GM18868 (cell line): Measurements from ENCODE around the gene VTA1.
"Not testable (repeated sequence)": the region's sequence is repeated elsewhere in the genome, so short reads cannot be mapped to it uniquely, and the experiment has no call there.

ENCODE experiments used
- ATAC-seq: cut with Tn5 transposase; IDR thresholded peaks from one replicate; pipeline ENCODE4 v1.9.1; 2021; ENCODE audit warnings: mild to moderate bottlenecking, moderate library complexity; ENCODE audit not compliant: unreplicated experiment

Gene VTA1

DNA sequence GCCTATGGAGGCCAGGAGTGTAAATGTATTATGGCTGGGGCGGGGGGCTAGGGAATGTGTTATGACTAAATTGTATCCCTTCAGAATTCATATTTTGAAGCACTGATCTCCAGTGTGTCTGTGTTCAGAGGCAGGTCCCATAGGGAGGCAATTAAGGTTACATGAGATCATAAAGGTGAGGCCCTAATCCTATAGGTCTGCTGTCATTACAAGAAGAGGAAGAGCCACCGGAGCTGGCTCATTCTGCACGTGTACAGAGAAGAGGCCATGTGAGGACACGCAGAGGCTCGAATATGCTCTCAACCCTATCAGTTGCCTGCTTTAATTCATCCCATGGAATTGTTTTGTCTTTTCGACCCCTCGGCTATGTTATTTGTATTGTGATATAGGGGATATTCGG is 76.9 kb downstream of the VTA1 start:
- ATAC-seq = no peak

DNA sequence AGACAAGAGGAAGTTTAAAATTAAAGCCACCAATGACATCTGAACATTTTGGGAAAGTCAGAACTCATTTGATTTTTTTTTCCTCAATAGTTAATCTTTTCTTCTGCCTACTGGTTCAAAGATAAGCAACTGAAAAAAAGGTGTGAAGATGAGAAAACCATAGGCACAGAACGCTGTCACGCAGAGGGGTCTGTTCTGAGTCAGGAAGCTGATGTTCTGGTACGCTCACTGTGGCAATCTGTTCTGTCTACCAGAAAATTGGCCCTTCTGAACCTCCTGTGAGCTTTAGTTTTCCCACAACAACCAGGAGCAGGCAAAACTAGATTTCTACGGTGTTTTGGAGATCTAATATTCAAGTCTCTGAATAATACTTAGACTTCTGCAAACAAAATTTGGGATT is 78.1 kb downstream of the VTA1 start:
- no peak for ATAC-seq

DNA sequence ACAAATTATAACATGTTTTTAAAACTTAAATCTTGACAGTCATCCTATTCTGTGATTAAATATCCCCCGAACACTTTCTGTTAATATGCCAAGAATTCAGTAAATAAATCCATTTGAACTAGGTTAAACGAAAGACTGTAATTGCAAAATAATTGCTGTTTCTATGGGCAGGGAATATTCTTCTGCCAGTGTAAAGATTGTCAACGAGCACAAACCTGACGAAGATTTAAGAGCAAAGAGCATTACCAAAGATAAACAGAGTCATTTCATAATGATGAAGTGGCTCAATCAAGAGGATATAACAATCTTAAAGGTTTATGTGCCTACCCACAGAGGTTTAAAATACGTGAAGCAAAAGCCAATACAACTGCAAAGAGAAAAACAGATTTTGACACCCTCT is 78.5 kb downstream of the VTA1 start:
- ATAC-seq = no peak

DNA sequence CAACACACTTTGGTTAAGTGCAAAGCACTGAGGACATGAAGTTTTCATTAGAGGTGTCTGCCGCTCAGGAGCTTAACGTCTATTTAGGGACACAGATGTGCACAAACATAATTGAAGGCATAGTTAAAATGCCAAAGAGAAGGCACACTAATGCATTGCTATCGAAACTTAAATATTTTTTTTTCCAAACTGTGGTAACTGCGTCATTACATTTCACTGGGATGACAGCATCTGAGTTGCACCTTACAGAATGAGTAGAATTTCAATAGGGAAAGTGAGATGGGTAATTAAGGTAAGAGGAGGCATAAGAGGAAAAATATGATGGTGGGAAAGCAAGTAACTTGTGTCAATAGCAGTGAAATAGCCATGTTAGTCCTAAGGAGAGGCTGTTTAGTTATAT is 79.7 kb downstream of the VTA1 start:
- no peak for ATAC-seq

DNA sequence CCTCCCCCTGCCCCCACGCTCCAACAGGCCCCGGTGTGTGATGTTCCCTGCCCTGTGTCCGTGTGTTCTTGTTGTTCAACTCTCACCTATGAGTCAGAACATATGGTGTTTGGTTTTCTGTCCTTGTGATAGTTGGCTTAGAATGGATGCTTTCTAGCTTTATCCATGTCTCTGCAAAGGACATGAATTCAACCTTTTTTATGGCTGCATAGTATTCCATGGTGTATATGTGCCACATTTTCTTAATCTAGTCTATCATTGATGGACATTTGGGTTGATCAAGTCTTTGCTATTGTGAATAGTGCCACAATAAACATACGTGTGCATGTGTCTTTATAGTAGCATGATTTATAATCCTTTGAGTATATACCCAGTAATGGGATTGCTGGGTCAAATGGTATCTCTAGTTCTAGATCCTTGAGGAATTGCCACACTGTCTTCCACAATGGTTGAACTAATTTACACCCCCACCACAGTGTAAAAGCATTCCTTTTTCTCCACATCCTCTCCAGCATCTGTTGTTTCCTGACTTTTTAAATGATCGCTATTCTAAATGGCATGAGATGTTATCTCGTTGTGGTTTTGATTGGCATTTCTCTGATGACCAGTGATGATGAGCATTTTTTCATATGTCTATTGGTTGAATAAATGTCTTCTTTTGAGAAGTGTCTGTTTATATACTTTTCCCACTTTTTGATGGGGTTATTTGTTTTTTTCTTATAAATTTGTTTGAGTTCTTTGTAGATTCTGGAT is 82.6 kb downstream of the VTA1 start:
- ATAC-seq = not testable (repeated sequence)

DNA sequence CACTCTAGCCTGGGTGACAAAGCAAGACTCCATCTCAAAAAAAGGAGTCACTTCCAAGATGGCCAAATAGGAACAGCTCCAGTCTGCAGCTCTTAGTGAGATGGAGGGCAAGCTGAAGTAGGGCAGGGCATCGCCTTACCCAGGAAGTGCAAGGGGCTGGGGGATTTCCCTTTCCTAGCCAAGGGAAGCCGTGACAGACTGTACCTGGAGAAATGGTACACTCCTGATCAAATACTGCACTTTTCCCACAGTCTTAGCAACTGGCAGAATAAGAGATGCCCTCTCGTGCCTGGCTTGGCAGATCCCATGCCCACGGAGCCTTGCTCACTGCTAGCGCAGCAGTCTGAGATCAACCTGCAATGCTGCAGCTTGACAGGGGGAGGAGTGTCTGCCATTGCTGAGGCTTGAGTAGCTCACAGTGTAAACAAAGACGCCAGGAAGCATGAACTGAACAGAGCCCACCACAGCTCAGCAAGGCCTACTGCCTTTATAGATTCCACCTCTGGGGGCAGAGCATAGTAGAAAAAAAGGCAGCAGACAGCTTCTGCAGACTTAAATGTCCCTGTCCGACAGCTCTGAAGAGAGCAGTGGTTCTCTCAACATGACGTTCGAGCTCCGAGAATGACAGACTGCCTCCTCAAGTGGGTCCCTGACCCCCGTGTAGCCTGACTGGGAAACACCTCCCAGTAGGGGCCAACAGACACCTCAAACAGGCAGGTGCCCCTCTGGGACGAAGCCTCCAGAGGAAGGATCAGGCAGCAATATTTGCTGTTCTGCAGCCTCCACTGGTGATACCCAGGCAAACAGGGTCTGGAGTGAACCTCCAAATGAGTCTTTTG is 85.4 kb downstream of the VTA1 start:
- peak; percentile 88 for ATAC-seq

DNA sequence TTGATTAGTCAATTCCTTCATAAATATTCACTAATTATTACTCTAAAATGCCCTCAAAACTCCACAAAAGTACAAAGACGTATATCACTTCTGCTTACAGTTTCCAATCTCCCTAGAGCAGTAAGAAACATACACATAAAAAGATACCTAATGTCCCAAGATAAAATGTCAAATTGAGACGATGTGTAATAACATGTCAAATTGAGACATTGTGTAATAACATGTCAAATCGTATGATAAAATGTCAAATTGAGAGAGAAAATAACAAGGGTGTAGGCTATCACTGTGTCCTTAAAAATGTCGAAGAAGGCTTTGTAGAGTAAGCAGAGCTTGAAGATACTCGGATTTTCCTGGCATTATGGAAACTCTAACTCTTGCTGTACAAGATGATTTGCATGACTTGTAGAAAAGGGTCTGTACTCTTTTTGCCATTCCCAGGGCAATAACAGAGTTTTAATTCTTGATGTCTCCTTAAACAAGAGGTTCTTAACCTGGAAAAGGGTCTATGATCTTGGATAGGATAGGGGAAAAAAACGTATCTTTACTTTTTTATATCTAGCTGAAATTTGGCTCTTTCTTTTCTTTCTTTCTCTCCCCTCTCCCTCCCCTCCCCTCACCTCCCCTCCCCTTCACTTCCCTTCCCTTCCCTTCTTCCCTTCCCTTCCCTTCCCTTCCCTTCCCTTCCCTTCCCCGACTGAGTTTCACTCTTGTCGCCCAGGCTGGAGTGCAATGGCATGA is 87.1 kb downstream of the VTA1 start:
- no peak for ATAC-seq

DNA sequence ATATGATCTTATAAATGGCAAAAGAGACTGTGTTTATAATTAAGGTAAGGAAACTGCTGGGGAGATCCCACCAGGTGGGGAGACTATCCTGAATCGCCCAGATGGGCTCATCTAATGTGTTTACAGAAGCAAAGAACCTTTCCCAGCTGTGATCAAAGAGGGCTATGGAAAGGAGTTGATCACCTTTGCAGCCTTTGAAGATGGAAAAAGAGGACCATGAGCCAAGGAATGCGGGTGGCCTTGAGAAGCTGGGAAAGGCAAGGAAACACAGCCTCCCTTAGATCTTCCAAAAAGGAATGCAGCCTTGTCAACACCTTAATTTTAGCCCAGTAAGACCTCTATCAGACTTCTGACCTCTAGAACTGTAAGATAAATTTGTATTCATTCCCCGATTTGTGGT is 88.2 kb downstream of the VTA1 start:
- ATAC-seq = no peak

DNA sequence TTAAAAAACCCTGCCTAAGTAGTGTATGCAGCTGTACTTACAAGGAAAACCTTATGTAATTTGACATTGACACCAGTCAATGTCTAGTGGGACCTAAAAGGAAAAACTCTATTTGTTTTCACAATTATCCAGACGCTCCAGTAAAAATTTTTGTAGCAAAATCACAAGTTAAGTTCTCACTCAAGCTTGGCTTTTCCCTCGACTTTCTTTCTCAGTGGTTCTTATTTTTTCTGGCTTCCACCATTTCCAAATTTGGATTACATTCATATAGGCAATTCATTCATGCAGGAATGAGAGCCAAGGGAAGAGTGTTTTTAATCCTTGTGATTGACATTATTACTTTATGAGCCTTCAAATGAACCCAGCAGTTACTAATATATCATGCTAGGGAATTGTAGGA is 88.7 kb downstream of the VTA1 start:
- no peak for ATAC-seq

DNA sequence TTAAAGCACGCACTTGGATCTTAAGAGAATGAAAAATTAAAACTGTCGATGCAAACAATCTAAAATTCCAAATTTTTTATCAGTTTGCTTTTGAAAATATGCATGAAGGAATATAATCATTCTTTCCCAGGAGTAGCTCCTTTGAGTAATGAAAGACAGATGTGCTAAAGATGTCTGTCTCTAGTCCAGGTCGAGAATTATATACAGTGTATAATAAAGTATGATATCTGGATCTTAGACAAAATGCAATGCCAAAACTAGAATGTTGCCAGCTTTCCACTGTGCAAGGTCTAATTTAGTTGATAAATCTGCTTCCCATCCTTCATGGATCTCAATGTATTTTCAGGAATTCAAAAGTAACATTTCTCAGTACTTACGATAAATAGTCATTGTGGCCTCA is 89.6 kb downstream of the VTA1 start:
- no peak for ATAC-seq

DNA sequence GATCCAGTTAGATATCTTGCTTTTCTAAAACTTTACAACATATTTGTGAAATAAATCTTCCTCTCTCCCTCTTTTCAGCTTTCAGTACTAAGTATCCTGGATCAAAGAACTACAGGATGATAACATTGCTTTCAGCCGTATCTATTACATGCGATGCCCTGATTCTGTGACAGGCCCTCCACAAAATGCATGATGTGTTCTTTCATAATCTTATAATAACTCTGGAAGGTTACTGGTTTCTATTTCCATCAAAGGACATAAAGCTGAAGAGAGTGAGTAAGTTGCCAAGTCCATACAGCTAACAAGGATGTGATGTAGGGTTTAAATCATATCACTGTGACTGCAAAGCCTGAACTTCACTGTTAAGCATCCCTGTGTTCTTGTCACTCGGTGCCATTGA is 91.8 kb downstream of the VTA1 start:
- no peak for ATAC-seq

DNA sequence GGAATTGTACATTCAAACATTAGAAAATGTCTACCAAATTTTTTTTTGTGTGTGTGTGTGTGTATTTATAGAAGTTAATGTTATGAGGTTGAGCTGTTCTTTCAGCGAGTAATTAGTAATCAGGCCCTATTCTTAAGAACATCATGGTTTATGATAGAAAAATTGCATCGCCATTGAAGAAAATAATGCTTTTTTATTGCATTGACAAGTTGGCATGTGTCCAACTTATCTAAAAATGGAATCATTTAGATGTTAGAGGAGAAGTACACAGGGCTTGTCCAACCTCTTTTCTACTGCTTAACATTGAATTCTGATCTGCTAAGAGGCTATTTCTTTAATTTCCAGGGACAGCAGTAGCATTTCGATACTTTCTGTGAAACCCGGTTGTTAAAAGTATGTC is 93.1 kb downstream of the VTA1 start:
- ATAC-seq = no peak

DNA sequence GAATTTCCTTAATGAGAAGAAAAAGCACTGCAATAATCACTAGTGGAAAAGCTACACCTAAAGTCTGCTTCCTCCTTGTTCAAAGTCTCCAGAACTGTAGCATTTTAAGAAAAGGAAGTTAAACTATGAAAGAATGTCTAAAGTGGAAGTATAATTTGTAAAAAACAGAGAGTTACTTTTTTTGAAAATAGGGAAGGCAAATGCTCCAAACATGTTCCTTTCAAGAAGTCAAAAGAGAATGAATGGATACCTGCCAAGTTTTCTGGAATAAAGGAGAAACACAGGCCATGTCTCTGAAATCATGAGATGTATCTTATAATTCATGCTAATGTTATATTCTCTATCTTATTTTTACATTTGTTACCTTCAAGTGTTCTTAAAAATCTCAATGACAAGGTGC is 94.0 kb downstream of the VTA1 start:
- ATAC-seq = no peak

DNA sequence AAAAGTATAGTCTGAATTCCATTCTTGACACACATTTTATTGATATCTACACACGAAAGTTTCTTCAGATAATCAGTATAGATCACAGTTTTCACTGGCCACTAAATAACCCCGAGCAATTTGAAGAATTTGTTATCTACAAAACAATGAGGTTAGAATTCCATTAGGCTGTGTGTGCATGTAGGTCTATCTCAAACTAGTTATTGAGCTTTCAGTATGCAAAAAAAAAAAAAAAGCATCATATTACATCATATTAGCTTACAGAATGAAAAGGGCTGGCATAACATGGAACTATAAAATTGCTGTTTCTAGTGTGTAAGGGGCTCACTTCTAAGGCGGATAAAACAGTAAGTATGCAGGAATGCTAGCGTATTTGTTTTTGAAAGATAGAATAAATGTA is 95.2 kb downstream of the VTA1 start:
- no peak for ATAC-seq

DNA sequence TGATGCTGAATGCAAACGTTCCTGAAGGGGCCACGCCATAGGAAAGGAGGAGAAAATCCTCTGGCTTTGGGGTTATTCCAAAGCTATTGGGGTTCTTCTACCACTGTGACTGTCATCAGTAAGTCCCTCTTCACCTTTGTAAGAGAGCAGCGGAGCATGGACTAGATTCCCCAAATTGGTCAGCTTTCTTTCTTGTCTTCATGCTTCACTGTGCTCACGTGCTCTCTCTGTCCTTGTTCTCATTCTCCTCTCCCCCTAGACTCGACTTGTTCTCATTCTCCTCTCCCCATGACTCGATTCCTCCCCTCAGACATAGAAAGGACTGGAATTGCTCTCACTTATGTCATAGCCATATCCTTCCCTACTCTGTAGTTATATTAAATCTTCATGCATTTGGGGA is 99.9 kb downstream of the VTA1 start:
- ATAC-seq = peak; percentile 96

DNA sequence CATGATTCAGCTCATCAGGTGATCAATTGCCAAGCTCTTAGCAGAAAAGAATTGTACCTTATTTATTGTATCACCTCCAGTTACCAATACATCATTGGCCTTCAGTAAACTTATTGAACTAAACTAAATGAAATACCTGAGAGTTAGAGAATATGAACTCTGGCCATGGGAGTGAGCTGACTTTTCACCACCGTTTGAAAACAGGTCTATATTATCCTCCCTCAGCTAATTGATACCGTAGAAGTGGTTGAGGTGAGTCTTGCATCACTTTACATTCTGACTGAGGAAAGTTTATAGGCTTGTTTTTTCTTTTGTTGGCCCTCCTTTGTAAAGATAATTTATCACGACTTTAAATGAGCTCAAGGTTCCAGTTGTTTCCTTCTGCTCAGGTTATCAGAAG is 102.2 kb downstream of the VTA1 start:
- ATAC-seq = no peak

DNA sequence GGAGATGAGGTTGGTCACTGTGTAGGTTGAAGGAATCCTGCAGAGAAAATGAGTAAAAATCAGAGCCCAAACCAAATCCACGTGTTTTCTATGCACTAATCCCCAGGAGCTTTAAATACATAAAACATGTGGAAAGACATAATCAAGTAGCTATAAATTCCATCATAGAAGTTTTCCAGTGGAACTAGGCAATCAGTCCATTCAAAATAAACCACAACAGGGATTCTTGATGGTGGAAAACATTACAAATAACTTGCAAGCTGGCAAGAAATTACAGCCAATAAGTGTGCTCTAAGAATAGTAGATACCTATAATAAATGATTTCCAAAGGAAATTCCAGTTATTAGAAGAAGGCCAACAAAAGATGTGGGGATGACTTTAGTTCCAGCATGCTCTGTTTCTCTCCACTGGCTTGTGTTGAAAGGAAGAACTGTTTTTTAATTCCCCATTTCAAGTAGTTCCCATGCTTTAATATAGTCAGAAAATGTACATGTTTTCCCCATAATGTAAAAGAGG is 104.9 kb downstream of the VTA1 start:
- no peak for ATAC-seq

DNA sequence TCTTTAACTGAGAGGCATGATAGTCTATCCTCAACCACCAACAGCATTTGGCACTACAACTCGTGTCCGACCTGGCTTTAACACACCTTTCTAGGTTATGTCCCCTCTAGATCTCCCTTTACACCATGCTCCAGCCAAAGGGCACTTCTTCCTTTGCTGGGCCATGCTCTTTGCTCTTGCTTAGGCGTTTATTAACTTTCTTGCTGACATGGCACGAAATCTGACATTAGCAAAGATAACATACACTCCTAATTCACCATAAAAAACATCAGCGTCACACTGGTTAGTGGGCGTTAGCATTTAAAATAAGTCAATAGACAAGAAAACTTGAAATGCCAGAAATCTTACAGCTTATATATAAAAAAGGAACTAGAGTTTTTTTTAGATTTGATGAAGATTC is 107.5 kb downstream of the VTA1 start:
- no peak for ATAC-seq

DNA sequence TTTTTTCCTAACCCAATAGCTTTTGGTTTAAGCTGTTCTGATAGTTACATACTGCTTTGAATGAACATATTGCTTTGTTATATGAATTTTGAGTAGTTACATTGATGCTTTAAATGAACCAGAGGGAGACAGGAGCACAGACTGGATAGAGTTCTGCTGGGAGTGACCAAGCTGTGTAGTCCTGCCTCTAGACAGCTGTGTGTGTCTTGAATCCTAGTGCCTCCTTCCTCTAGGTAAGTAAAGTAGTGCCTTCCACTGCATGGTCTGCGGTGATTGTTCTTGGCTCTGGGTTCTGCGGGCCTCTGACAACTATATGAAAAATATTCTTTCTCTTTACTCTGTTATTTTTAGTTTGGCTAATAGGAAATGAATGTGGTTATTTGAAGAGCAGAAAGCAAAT is 108.7 kb downstream of the VTA1 start:
- no peak for ATAC-seq

DNA sequence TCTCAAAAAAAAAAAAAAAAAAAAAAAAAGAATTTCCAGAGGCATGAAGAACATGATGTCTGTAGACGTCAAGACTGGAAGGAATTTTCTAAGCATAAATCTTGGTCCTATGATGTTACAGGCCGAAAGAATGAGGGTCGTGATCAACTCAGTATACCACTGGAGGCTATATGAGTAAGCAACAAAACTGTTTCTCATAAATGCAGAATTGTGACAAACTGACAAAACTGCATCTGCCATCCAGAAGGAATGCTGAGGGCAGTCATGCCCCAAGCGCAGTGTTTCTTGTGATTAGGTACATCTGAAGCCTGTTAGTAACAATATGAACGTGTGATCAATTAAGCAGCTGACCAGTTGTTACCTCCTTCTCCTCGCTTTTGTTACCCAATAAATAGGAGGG is 111.2 kb downstream of the VTA1 start:
- ATAC-seq = no peak

DNA sequence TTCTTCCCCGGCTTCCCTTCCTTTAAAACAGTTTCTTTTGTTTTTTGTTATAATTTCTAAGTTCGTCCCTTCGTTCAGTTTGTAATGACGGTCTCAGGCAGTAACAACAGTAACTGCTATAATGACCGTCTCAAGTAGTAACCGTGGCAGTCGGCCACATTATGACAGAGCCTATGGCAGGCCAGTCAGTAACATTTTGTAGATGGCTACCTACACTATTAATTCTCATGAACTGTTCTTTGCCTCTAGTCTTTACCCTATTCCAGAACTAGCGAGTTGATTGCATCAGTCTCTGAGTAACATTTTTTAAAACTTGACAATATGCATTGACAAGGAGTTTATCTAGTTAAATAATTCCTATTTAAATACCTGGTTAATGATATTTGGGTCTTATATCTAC is 111.7 kb downstream of the VTA1 start:
- ATAC-seq = no peak

DNA sequence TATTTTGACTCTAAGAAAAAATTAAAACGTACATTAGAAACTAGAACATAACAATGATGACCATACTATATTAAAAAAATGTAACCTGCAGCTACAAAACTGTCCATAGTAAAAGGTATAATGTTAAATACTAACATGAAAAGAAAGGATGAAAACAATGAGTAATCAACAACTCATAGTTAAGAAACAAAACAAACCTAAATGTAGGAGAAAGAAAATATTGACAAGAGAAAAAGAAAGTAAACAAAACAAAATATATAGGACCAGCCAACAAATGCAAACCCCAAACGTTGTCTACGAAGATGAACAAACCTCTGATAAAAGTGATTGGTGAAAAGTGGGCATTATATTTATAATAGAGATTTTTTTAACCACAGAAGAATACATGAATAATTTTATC is 113.7 kb downstream of the VTA1 start:
- ATAC-seq = no peak
